Measurements from ENCODE around the gene TMEM147. TPM values are rescaled to one million over a fixed set of nuclear protein-coding genes. Genes with fewer than 3 reads are reported as not detected.
"Not testable (repeated sequence)": the region's sequence is repeated elsewhere in the genome, so short reads cannot be mapped to it uniquely, and the experiment has no call there.

TMEM147 gene
- total RNA-seq, 1 experiment from 2014 or later = 83.5 TPM

DNA sequence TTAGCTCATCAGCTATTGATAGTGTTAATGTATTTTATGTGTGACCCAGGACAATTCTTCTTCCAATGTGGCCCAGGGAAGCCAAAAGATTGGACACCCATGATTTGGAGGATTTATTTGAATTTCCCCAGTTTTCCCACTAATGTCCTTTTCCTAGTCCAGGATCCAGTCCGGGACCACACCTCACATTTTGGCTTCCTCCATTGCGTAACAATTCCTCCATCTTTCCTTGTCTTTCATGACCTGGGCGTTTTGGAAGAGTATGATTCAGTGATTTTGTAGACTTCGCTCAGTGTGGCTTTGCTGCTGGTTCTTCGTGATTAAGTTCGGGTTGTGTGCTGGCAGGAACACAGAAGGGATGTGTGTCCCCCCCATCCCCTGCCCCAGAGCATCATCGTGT, 21.3 kb downstream of the TMEM147 start:
- Histone ChIP-seq H3K27ac (no peak overlapping the region), H3K9me3 (replicated peaks) (no peaks in the 10 kb centered on the region), H3K4me3 (no peak overlapping the region), H3K36me3 (no peaks in the 10 kb centered on the region), H3K27me3 (replicated peaks) (peaks cover 16% of the 10 kb centered on the region), H3K4me1 (replicated peaks) (no peaks in the 10 kb centered on the region)
- DNase-seq (ENCODE audit: low read depth in 1 of 2, low spot score in 2 of 2) = no peak

- Histone ChIP-seq H3K9me3 (replicated peaks) (no peaks in the 10 kb centered on the region), H3K4me1 (replicated peaks) (no peaks in the 10 kb centered on the region), H3K36me3 (no peaks in the 10 kb centered on the region), H3K27ac (no peak overlapping the region), H3K27me3 (replicated peaks) (peaks cover 8% of the 10 kb centered on the region), H3K4me3 (no peak overlapping the region)
- DNase-seq (ENCODE audit: low read depth in 1 of 2, low spot score in 2 of 2) = no peak
Measured at GRCh38 chr19:35569281-35569781, 23.9 kb downstream of the TMEM147 start.

GRCh38 chr19:35571406-35571965, 26.1 kb downstream of the TMEM147 start:
- H3K27me3 ChIP-seq (replicated peaks) = peaks cover 8% of the 10 kb centered on the region
- no peak overlapping the region for H3K27ac ChIP-seq
- DNase-seq (ENCODE audit: low read depth in 1 of 2, low spot score in 2 of 2) = no peak
- no peak overlapping the region for H3K4me3 ChIP-seq
- no peaks in the 10 kb centered on the region for H3K36me3 ChIP-seq
- H3K4me1 ChIP-seq (replicated peaks) = no peaks in the 10 kb centered on the region
- H3K9me3 ChIP-seq (replicated peaks) = peaks cover 4% of the 10 kb centered on the region; the same call in 1 of the 2 replicates

- Histone ChIP-seq H3K27ac (no peak overlapping the region), H3K9me3 (replicated peaks) (peaks cover 15% of the 10 kb centered on the region), H3K4me3 (no peak overlapping the region), H3K27me3 (replicated peaks) (no peaks in the 10 kb centered on the region), H3K4me1 (replicated peaks) (no peaks in the 10 kb centered on the region), H3K36me3 (no peaks in the 10 kb centered on the region)
- DNase-seq (ENCODE audit: low read depth in 1 of 2, low spot score in 2 of 2) = no peak
Measured at GRCh38 chr19:35577918-35578317, 32.5 kb downstream of the TMEM147 start.

DNA sequence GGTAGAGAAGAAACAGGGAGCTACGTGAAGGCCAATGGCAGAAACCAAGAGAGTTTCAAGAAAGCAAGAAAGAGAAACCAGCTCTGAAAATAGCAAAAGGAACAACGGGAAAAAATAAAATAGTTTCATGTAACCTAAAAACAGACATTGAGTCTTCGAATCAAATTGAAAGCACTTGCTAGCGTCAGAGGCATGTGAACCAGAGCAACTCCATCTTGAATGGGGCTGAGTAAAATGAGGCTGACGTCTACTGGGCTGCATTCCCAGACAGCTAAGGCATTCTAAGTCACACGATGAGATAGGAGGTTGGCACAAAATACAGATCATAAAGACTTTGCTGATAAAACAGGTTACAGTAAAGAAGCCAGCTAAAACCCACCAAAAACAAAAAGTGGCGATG, 33.3 kb downstream of the TMEM147 start:
- no peaks in the 10 kb centered on the region for H3K4me1 ChIP-seq (replicated peaks)
- no peaks in the 10 kb centered on the region for H3K27me3 ChIP-seq (replicated peaks)
- H3K9me3 ChIP-seq (replicated peaks) = peaks cover 15% of the 10 kb centered on the region
- H3K27ac ChIP-seq = no peak overlapping the region
- H3K4me3 ChIP-seq = no peak overlapping the region
- no peak for DNase-seq (ENCODE audit: low read depth in 1 of 2, low spot score in 2 of 2)
- no peaks in the 10 kb centered on the region for H3K36me3 ChIP-seq

- no peak for DNase-seq (ENCODE audit: low read depth in 1 of 2, low spot score in 2 of 2)
- H3K4me3 ChIP-seq = no peak overlapping the region
- H3K9me3 ChIP-seq (replicated peaks) = peaks cover 5% of the 10 kb centered on the region
Measured at GRCh38 chr19:35582760-35583159, 37.3 kb downstream of the TMEM147 start.

GRCh38 chr19:35585848-35586247, 40.4 kb downstream of the TMEM147 start, which contains the start of gene PMIS2:
Gene PMIS2, plus strand, starts transcription at chr19:35586173. Its CDS starts 87 bp downstream, at chr19:35586260.
- no peak within 1 kb of the TSS for H3K4me3 ChIP-seq
- no peak for DNase-seq (ENCODE audit: low read depth in 1 of 2, low spot score in 2 of 2)
- H3K4me1 ChIP-seq (replicated peaks) = no peaks in the 10 kb centered on the region
- H3K36me3 ChIP-seq = no peaks in the 10 kb centered on the region
- no peaks in the 10 kb centered on the region for H3K27me3 ChIP-seq (replicated peaks)
- no peaks in the 10 kb centered on the region for H3K9me3 ChIP-seq (replicated peaks)
- no peak within 1 kb of the TSS for H3K27ac ChIP-seq

More at GRCh38 chr19:35582760-35583159, 37.3 kb downstream of the TMEM147 start:
- H3K36me3 ChIP-seq = no peaks in the 10 kb centered on the region
- no peaks in the 10 kb centered on the region for H3K27me3 ChIP-seq (replicated peaks)
- no peak overlapping the region for H3K27ac ChIP-seq
- H3K4me1 ChIP-seq (replicated peaks) = no peaks in the 10 kb centered on the region

DNA sequence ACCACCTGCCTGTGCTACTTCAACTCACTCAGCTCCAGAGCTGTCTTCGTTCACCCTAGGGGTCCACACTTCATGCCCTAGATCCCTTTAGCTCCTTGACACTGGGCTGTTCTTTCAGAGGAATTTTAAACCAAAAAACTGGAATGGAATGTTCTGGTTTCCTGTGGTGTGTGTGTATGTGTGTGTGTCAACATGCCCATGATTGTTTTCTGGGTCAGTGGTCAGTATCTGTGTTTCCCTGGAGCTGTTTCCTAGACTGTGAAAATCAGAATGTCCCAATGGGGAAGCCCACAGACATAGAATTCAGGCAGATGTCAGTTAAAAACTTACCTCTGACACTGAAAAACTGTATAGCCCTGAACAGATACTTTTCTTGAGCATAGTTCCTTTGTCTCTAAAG, 41.9 kb downstream of the TMEM147 start:
- Histone ChIP-seq H3K4me1 (replicated peaks) (no peaks in the 10 kb centered on the region), H3K9me3 (replicated peaks) (no peaks in the 10 kb centered on the region), H3K4me3 (no peak overlapping the region), H3K27ac (no peak overlapping the region), H3K27me3 (replicated peaks) (no peaks in the 10 kb centered on the region), H3K36me3 (no peaks in the 10 kb centered on the region)
- DNase-seq (ENCODE audit: low read depth in 1 of 2, low spot score in 2 of 2) = no peak

GRCh38 chr19:35590875-35591274, 45.4 kb downstream of the TMEM147 start:
- no peak for DNase-seq (ENCODE audit: low read depth in 1 of 2, low spot score in 2 of 2)
- Histone ChIP-seq H3K4me3 (no peak overlapping the region), H3K9me3 (replicated peaks) (no peaks in the 10 kb centered on the region), H3K4me1 (replicated peaks) (no peaks in the 10 kb centered on the region), H3K27ac (no peak overlapping the region), H3K36me3 (no peaks in the 10 kb centered on the region), H3K27me3 (replicated peaks) (no peaks in the 10 kb centered on the region)

DNA sequence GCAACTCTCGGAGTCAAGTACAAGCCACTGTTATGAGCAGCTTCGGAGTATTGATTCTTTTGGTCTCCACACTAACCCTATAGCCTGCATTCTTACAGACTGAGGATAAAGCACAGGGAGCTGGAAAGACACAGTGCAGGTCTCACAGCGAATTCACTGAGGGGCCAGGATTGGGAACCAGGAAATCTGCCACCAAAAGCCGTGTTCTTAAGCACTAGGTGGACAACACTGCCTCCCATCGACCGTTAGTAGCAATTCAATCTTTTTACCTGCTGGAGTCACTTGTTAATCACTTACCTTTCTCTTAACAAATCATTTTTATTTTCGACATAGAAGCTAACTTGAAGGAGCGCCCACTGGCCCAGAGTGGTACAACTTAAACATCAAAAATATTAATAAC, 46.8 kb downstream of the TMEM147 start:
- DNase-seq (ENCODE audit: low read depth in 1 of 2, low spot score in 2 of 2) = no peak

GRCh38 chr19:35595026-35595425, 49.6 kb downstream of the TMEM147 start:
- not testable (repeated sequence) for DNase-seq (ENCODE audit: low read depth in 1 of 2, low spot score in 2 of 2); H3K4me1 ChIP-seq (replicated peaks); H3K27me3 ChIP-seq (replicated peaks)

More for the DNA sequence above, 46.8 kb downstream of the TMEM147 start:
- Histone ChIP-seq H3K4me1 (replicated peaks) (no peaks in the 10 kb centered on the region), H3K27me3 (replicated peaks) (no peaks in the 10 kb centered on the region), H3K27ac (no peak overlapping the region), H3K9me3 (replicated peaks) (no peaks in the 10 kb centered on the region), H3K4me3 (no peak overlapping the region), H3K36me3 (no peaks in the 10 kb centered on the region)

GRCh38 chr19:35595928-35596327, 50.5 kb downstream of the TMEM147 start:
- Histone ChIP-seq H3K4me1 (replicated peaks) (no peaks in the 10 kb centered on the region), H3K9me3 (replicated peaks) (no peaks in the 10 kb centered on the region), H3K27ac (no peak overlapping the region), H3K4me3 (no peak overlapping the region), H3K36me3 (no peaks in the 10 kb centered on the region), H3K27me3 (replicated peaks) (no peaks in the 10 kb centered on the region; the same call in 1 of the 2 replicates)
- DNase-seq (ENCODE audit: low read depth in 1 of 2, low spot score in 2 of 2) = no peak

More at GRCh38 chr19:35595026-35595425, 49.6 kb downstream of the TMEM147 start:
- not testable (repeated sequence) for H3K4me3 ChIP-seq; H3K27ac ChIP-seq; H3K36me3 ChIP-seq; H3K9me3 ChIP-seq (replicated peaks)

DNA sequence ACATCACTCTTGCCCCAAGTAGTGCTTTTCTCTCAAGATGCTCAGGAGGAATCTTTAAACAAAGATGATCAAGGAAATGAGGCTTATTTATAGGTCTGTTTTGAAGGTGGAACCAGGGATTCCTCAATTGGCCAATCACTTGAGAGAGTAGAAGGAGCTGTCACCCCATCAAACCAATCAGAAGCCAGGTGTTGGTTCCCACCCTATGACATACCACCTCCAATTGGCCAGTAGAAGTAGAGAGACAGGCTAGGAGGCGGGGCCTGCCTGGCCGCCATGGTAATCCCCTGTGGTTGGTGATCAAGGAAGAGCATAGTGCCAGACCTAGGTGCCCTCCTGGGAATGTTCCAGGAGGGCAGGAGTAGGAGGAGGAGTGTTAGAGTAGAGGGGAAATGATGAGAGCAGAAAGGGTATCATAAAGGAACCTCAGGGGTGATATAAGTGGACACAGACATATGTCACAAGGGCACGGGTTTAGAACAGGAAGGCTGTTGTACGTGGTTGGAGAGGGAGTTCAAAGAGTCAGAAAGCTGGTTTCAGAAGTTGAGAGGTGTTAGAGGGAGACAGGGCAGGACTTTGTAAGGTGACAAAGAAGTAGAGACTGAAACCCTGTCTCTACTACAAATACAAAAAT, 51.1 kb downstream of the TMEM147 start:
- Histone ChIP-seq H3K4me3 (no peak overlapping the region), H3K27ac (no peak overlapping the region), H3K9me3 (replicated peaks) (no peaks in the 10 kb centered on the region), H3K27me3 (replicated peaks) (no peaks in the 10 kb centered on the region; the same call in 1 of the 2 replicates), H3K36me3 (no peaks in the 10 kb centered on the region), H3K4me1 (replicated peaks) (no peaks in the 10 kb centered on the region)
- no peak for DNase-seq (ENCODE audit: low read depth in 1 of 2, low spot score in 2 of 2)
